Fibroblast of skin of scalp (primary cell): ENCODE results near the gene SCAPER.
"Not testable (repeated sequence)": the region's sequence is repeated elsewhere in the genome, so short reads cannot be mapped to it uniquely, and the experiment has no call there.

ENCODE experiments used
- DNase-seq: peaks from one replicate; pipeline ENCODE4 v3.0.0-alpha.2; 2013

SCAPER gene

DNA sequence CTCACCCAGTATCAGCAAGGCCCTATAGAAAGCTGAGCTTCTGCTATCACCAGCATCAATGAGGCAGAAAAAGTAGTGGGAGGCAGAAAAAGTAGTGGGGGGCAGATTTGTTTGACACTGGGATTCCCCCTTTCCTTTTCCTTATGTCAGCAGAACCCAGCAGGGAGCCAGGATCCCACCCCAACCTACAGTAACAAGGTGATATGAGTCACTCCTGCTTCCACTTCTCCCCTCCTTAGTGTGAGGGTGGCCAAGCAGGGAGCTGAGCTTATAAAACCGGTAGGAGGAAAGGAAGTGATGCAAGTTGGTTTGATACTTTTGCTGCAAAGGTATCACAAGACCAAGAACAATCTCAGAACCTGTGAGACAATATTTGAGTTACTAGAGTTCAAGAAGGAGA is 128.7 kb downstream of the SCAPER start:
- DNase-seq: no peak

- no peak for DNase-seq
These were observed 131.9 kb downstream of the SCAPER start for GRCh38 chr15:76773234-76773633.

DNA sequence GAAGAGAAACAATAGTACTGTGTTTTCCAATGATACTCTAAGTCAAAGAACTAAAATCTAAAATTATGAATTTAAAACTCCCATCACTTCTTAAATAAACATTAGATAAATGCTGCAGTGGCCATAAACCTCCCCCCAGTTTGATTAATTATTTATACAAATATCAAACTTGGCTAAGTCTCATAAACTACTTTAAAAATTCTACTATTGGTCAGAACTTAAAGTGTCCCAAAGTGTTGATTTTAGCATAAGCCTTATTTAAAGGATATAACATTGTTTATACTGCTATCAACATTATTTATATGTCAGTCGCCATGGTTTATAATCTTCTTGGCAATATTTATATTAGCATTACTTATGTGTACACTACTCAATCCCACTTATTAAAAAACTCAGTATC is 132.4 kb downstream of the SCAPER start:
- DNase-seq: no peak

- DNase-seq: no peak
These were observed 141.1 kb downstream of the SCAPER start for GRCh38 chr15:76764004-76764403.

DNA sequence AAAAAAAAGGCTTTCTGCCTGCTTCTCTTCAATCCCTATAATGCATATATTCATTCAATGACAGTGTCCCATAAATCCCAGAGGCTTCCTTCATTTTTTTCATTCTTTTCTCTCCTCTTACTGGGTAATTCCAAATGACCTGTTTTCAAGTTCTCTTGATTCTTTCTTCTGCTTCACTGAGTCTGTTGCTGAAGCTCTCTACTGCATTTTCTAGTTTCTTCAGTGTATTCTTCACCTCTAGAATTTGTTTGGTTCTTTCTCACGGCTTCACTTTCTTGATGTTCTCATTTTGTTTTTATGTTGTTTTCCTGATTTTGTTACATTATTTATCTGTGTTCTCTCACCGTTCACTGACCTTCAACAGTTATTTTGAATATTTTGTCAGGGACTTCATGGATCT is 141.6 kb downstream of the SCAPER start:
- DNase-seq: no peak

DNA sequence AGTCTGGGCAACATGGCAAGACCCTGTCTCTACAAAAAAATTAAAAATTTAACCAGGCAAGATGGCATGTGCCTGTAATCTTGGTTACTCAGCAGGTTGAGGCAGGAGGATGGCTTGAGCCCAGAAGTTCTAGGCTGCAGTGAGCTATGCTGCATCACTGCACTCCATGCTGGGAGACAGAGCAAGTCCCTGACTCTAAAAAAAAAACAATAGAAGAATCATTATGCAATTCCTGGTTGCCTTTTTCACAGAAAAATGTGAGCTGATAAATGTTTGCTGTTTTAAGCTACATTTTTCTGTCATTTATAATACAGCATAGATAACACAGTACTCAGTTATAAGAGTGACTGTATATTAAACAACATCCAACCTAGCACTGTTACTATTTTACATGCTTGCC is 148.8 kb downstream of the SCAPER start:
- DNase-seq: peak; percentile 30

- DNase-seq: no peak
These were observed 151.4 kb downstream of the SCAPER start for GRCh38 chr15:76753771-76754170.

DNA sequence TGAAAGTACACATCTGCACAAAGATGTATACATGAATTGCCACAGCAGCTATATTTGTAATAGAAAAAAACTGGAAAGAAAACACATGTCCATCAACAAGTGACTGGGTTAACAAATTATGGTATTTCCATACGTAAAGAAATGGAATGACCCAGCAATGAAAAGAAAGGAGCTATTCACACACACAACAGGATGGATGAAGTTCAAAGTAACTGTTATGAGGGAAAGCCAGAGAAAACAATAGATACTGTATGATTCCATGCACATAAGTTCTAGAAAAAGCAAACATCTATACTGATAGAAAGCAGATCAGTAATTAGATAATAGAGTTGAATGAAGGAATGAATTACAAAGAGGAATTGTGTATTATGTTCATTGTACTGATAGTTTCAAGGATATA is 152.0 kb downstream of the SCAPER start:
- no peak for DNase-seq

- peak; percentile 0 for DNase-seq
These were observed 152.6 kb downstream of the SCAPER start for GRCh38 chr15:76752549-76752948.

DNA sequence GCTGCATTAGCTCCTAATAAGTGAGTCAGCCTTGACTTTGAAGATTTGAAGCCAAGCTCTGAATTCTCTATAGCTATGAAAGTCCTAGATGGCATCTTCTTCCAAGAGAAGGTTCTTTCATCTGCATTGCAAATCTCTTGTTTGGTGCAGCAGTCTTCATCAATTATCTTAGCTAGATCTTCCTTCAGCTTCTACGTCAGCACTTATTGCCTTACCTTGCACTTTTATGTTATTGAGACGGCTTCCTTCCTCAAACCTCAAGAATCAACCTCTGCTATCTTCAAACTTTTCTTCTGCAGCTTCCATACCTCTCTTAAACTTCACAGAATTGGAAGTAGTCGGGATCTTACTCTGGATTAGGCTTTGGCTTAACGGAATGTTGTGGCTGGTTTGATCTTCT is 167.6 kb downstream of the SCAPER start:
- no peak for DNase-seq

GRCh38 chr15:76732321-76732720 is 172.8 kb downstream of the SCAPER start:
- DNase-seq: peak; percentile 2

- peak; percentile 2 for DNase-seq
These were observed 174.9 kb downstream of the SCAPER start for GRCh38 chr15:76730262-76730661.

DNA sequence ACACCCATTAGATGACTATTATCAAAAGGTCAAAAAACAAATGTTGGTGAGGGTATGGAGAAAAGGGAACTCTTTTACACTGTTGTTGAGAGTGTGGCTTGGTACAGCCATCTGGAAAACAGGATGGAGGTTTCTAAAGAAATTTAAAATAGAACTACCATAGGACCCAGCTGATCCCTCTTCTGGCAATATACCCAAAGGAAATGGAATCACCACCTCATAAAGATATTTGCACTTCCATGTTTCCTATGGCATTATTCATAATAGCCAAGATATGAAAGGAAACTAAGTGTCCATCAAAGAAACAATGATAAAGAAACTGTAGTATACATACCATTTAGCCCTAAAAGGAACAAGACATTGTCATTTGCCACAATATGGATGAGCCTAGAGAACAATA is 186.3 kb downstream of the SCAPER start:
- DNase-seq: no peak

- no peak for DNase-seq
These were observed 190.2 kb downstream of the SCAPER start for GRCh38 chr15:76714950-76715349.

DNA sequence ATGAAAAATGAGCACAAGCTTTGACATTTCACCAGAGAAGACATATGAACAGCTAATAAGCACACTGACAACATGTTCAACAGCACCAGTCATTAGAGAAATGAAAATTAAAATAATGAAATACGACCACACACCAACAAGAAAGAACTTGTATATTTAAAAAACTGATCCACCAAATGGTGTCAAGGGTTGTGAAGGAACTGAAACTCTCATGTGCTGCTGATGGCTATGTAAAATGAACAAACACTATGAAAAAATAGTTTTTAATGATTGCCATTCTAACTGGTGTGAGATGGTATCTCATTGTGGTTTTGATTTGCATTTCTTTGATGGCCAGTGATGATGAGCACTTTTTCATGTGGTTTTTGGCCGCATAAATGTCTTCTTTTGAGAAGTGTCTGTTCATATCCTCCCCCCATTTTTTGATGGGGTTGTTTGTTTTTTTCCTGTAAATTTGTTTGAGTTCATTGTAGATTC is 193.8 kb downstream of the SCAPER start:
- DNase-seq: no peak

- DNase-seq: not testable (repeated sequence)
These were observed 201.1 kb downstream of the SCAPER start for GRCh38 chr15:76704032-76704431.

DNA sequence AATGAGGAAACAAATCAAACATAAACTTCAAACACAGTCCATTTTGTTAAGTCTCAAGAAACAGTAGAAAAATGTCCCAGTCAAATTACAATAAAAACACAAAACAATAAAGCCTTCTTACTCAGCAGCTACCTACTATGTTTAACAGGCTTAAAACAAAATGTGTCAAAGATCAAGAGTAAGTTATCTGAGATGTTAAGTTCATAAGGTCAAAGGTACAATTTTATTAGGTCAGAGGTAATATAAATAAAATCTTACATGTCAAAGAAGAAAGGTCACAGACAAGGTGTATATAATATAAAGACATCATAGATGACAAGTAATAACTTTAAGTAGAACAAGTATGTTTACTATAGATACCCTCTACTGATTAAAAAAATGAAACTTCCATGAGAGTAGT is 208.3 kb downstream of the SCAPER start:
- DNase-seq: no peak

DNA sequence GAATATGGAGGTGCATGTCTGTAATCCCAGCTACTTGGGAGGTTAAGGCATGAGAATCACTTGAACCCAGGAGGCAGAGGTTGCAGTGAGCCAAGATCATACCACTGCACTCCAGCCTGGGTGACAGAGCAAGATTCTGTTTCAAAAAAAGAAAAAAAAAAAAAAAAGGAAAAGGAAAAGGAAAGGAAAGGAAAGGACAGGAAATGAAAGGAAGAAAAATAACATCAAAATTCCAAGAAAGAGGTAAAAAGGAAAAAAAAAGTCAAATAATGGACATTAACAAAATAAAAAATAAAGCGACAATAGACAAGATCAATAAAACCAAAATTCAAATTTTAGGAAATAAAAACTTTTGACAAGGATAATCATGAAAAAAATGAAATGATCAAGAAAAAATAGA is 212.6 kb downstream of the SCAPER start:
- not testable (repeated sequence) for DNase-seq

DNA sequence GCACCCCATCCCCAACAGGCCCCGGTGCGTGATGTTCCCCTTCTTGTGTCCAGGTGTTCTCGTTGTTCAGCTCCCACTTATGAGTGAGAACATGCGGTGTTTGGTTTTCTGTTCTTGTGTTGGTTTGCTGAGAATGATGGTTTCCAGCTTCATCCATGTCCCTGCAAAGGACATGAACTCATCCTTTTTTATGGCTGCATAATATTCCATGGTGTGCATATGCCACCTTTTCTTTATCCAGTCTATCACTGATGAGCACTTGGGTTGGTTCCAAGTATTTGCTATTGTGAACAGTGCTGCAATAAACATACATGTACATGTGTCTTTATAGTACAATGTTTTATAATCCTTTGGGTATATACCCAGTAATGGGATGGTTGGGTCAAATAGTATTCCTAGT is 217.5 kb downstream of the SCAPER start:
- not testable (repeated sequence) for DNase-seq

DNA sequence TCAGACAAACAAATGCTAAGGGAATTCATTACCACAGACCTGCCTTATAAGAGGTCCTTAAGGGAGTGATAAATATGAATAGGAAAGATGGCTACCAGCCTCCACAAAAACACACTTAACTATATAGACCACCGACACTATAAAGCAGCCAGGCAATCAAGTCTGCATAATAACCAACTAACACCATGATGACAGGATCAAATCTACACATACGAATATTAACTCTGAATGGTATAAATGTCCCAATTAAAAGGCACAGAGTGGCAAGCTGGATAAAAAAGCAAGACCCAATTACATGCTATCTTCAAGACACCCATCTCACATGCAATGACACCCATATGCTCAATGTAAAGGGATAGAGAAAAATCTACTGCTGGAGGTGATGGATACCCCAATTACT is 221.1 kb downstream of the SCAPER start:
- no peak for DNase-seq

DNA sequence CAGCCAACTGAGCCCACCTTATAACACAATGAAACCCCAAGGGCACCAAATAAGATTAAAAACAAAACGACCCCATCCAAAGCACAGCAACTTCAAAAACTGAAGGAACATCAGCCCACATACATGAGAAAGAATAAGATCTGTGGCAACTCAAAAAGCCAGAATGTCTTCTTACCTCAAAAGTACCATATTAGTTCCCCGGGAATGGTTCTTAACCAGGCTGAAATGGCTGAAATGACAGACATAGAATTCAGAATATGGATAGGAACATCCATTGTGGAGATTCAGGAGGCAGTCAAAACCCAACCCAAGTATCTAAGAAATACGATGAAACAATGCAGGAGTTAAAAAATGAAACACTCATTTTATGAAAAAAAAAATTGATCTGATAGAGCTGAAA is 222.3 kb downstream of the SCAPER start:
- no peak for DNase-seq

DNA sequence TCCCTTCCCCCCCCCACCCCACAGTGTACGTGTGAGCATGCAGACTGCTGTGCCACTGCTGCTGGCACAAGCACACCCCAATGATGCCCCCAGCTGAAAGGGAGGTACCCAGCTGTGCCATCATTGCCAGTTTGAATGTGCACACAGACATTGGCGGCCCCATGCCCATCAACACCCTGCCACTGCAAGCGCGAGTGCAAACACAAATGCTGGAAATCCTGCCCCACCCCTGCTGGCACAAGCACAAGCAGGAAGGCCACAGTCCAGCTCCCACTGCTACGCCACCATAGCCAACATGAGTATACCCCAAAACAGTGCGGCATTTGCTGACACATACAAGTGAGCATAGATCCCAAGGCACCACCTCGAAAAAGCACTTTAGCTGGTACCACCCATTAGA is 222.9 kb downstream of the SCAPER start:
- DNase-seq: no peak

- DNase-seq: peak; percentile 54
These were observed 226.4 kb downstream of the SCAPER start for GRCh38 chr15:76678766-76679165.

DNA sequence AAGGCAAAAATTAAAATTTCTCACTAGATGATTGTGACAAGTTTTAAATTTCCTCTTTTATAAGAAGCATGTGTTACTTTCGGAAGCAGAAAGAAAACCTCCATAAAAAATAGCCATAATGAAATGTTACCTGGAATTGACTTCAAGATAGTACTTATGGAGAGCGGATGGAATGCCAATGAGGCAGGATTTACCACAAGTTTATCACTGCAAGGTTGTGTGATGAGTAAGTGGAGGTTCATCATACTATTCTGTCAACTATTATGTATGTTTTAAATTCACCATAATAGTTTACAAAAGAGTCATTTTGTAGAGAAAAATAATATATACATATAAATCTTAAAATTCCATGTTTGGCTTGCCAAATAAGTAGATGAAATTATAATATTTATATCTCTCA is 230.3 kb downstream of the SCAPER start:
- peak; percentile 31 for DNase-seq

DNA sequence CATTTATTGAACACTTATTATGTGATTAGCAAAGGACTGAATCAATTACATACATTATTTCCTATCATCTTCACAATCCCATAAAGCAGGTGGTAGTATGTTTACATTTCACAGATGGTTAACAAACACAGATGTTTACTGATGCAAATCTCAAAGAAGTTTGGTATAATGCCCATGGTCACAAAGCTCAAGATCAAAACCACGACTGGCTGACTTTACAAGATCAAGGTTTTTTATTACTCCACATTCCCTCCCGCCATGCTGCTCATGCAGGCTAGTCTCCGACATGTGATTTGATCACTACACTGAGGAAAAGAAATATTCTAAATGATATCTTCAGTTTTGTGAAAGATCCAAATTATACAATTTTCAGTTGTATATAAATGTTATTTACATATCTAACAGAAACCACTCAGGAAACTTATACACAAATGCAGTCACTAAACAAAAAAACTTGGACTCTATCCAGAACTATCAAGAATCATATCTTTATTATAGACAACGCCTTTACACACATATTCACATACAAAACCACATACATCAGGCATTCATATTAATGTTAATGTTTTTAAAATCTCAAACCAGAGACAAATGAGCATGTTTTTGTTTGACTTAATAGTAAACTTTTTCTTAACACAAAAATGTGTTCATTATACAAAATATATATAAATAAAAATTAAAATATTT is 235.5 kb downstream of the SCAPER start:
- no peak for DNase-seq
